ENCODE results near the gene TMEM117.

DNA sequence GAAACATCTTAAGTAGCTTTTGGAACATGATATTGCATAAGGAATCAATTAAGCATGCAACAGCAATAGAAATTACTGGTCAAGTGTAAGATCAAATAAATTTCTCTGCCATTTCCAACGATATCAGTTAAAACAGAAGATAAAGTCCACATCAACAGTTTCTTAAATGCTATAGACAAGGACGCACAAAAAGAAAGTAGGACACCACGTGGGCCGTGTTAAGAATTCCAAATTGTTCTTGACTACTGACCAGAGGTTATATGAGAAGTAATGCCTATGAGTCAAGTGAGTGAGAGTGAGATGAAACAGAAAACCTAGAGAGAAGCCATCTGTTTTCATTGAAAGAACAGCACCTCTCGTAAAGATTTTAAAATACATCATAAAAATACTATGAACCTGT lies 318.2 kb downstream of the TMEM117 start:
- TF ChIP-seq, protein P1, sequence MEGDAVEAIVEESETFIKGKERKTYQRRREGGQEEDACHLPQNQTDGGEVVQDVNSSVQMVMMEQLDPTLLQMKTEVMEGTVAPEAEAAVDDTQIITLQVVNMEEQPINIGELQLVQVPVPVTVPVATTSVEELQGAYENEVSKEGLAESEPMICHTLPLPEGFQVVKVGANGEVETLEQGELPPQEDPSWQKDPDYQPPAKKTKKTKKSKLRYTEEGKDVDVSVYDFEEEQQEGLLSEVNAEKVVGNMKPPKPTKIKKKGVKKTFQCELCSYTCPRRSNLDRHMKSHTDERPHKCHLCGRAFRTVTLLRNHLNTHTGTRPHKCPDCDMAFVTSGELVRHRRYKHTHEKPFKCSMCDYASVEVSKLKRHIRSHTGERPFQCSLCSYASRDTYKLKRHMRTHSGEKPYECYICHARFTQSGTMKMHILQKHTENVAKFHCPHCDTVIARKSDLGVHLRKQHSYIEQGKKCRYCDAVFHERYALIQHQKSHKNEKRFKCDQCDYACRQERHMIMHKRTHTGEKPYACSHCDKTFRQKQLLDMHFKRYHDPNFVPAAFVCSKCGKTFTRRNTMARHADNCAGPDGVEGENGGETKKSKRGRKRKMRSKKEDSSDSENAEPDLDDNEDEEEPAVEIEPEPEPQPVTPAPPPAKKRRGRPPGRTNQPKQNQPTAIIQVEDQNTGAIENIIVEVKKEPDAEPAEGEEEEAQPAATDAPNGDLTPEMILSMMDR (conservative IDR thresholded peaks at IDR 0.05; ENCODE audit: low read length), result no peak
- TF ChIP-seq EZH2phosphoT487 (IDR thresholded peaks at IDR 0.05; ENCODE audit: borderline replicate concordance, low read depth, low read length), result no peak

Data from OCI-LY7 (cell line).